ENCODE data around the gene OR10H2.

OR10H2 gene

DNA sequence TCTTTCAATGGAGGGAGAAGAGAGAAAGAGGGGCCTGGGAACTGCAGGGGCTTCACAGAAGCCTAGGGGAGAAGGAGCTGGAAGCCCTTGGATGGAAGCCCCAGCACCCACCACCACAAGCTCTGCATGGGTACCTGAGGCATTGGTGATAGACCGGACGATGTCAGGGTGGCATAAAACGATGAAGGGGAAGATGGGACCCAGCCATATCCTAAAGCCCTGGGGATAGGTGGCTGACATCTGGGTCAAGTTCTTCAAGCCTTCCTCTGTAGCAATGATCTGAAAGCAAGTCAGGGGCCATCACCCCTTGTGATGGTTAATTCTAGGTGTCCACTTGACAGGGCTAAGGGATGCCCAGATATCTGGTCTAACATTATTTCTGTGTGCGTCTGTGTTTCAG, 48.4 kb downstream of the OR10H2 start:
- Histone ChIP-seq H3K9me3 (ENCODE audit: control insufficient read depth, low read length) (no peaks in the 10 kb centered on the region), H3K27ac (no peak overlapping the region)
- TF ChIP-seq, protein P1, sequence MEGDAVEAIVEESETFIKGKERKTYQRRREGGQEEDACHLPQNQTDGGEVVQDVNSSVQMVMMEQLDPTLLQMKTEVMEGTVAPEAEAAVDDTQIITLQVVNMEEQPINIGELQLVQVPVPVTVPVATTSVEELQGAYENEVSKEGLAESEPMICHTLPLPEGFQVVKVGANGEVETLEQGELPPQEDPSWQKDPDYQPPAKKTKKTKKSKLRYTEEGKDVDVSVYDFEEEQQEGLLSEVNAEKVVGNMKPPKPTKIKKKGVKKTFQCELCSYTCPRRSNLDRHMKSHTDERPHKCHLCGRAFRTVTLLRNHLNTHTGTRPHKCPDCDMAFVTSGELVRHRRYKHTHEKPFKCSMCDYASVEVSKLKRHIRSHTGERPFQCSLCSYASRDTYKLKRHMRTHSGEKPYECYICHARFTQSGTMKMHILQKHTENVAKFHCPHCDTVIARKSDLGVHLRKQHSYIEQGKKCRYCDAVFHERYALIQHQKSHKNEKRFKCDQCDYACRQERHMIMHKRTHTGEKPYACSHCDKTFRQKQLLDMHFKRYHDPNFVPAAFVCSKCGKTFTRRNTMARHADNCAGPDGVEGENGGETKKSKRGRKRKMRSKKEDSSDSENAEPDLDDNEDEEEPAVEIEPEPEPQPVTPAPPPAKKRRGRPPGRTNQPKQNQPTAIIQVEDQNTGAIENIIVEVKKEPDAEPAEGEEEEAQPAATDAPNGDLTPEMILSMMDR (IDR thresholded peaks at IDR 0.05), result no peak

GRCh38 chr19:15776991-15777970, 49.5 kb downstream of the OR10H2 start:
- H3K9me3 ChIP-seq (ENCODE audit: control insufficient read depth, low read length), result no peaks in the 10 kb centered on the region
- H3K4me1 ChIP-seq, result peaks cover 5% of the 10 kb centered on the region
- no peak overlapping the region for H3K27ac ChIP-seq
- no peak overlapping the region for H3K9ac ChIP-seq
- H3K79me2 ChIP-seq, result no peaks in the 10 kb centered on the region
- H3K27me3 ChIP-seq (ENCODE audit: control insufficient read depth, insufficient read depth, low read length), result peaks cover 4% of the 10 kb centered on the region
- H3K4me3 ChIP-seq (ENCODE audit: low read depth, low read length), result no peak overlapping the region
- TF ChIP-seq, protein P1 (IDR thresholded peaks at IDR 0.05), result no peak
- no peaks in the 10 kb centered on the region for H3K36me3 ChIP-seq (ENCODE audit: control insufficient read depth, insufficient read depth, low read length)
- no peak overlapping the region for H2AFZ ChIP-seq
- H3K4me2 ChIP-seq (ENCODE audit: low read length), result no peak overlapping the region

More for the DNA sequence above, 48.4 kb downstream of the OR10H2 start:
- peaks cover 4% of the 10 kb centered on the region for H3K27me3 ChIP-seq (ENCODE audit: control insufficient read depth, insufficient read depth, low read length)
- no peaks in the 10 kb centered on the region for H3K79me2 ChIP-seq
- H3K4me2 ChIP-seq (ENCODE audit: low read length), result no peak overlapping the region
- no peak overlapping the region for H2AFZ ChIP-seq
- H3K36me3 ChIP-seq (ENCODE audit: control insufficient read depth, insufficient read depth, low read length), result no peaks in the 10 kb centered on the region
- no peak overlapping the region for H3K9ac ChIP-seq
- no peak overlapping the region for H3K4me3 ChIP-seq (ENCODE audit: low read depth, low read length)
- peaks cover 5% of the 10 kb centered on the region for H3K4me1 ChIP-seq
